HEK293T (cell line): ENCODE data around the gene AHI1.

Source experiments
- BHLHE40 ChIP-seq: fragments of 450-650 bp; IDR thresholded peaks from 2 replicates; pipeline ENCODE4 v1.6.1; 2016; ENCODE audit warnings: mild to moderate bottlenecking, moderate library complexity, borderline replicate concordance
- ELF4 ChIP-seq: fragments of 450-650 bp; IDR thresholded peaks from 2 replicates; pipeline ENCODE4 v1.6.1; 2017; ENCODE audit warnings: antibody characterized with exemption
- FOXA1 ChIP-seq: fragments of 450-650 bp; IDR thresholded peaks from 2 replicates; pipeline ENCODE4 v1.6.1; 2016; ENCODE audit warnings: mild to moderate bottlenecking
- FOXK2 ChIP-seq: fragments of 450-650 bp; IDR thresholded peaks from 2 replicates; pipeline ENCODE4 v1.6.1; 2016; ENCODE audit warnings: mild to moderate bottlenecking
- FOXM1 ChIP-seq: fragments of 450-650 bp; IDR thresholded peaks from 2 replicates; pipeline ENCODE4 v1.6.1; 2017; ENCODE audit warnings: mild to moderate bottlenecking, borderline replicate concordance
- HDGF ChIP-seq: fragments of 450-650 bp; IDR thresholded peaks from 2 replicates; pipeline ENCODE4 v1.6.1; 2017; ENCODE audit warnings: antibody characterized with exemption, borderline replicate concordance

GRCh38 chr6:135351635-135352034 is 145.9 kb downstream of the AHI1 start:
- no peak for TF ChIP-seq BHLHE40
- TF ChIP-seq HDGF: no peak
- TF ChIP-seq FOXM1: no peak
- TF ChIP-seq FOXK2: no peak
- TF ChIP-seq FOXA1: no peak
- no peak for TF ChIP-seq ELF4
